Smooth muscle cell of the umbilical artery (primary cell): ENCODE results near the gene CD7. TPM values are rescaled to one million over a fixed set of nuclear protein-coding genes. Genes with fewer than 3 reads are reported as not detected.

ENCODE experiments used
- total RNA-seq: library from RNA; depleted of rRNA; stranded (reverse); fragments of >200 nt; gene quantifications from 2 replicates; pipeline ENCODE4 v1.2.3, GENCODE V29; 2014

Gene CD7
- total RNA-seq, result 0.30 TPM in 1 of 2 replicates, not detected in the other

DNA sequence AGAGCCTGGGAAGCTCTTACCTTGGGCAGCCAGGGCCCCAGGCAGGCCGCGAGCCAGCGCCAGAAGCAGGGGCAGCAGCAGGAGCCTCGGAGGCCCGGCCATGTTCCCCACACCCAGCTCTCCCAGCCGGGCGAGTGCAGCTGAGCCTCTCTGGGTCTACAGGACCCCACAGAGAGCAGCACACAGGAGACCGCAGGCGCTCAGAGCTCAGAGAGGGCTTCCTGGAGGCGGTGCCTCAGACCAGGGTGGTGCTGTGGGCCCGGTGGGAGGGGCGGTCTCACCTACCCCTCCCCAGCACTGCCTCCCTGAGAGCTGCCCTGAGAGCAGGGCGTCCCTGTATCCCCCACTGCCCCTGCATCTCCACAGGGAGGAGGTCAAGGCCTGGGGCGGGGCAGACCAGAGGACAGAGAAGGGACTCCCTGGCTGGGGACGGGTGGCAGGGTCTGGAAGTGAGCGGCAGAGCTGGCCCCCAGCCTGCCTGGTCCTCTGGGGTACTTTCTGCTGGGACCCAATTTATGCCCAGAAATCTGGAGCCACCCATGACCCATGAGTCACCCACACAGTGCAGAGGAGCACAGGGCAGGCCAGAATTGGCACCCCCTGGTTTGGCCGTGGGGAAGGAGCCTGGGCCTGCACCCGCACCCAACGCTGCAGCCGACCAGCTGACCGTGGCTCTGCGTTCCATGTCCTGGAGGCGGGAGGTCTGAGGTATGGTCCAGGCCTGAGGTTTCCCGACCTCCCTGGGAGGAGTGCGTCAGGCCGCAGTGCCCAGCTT, at the start of gene CD7:
TSS of gene CD7 (minus strand) at position 215 of the 775 bp plus-strand sequence. CDS start at position 102, 113 bp downstream.

DNA sequence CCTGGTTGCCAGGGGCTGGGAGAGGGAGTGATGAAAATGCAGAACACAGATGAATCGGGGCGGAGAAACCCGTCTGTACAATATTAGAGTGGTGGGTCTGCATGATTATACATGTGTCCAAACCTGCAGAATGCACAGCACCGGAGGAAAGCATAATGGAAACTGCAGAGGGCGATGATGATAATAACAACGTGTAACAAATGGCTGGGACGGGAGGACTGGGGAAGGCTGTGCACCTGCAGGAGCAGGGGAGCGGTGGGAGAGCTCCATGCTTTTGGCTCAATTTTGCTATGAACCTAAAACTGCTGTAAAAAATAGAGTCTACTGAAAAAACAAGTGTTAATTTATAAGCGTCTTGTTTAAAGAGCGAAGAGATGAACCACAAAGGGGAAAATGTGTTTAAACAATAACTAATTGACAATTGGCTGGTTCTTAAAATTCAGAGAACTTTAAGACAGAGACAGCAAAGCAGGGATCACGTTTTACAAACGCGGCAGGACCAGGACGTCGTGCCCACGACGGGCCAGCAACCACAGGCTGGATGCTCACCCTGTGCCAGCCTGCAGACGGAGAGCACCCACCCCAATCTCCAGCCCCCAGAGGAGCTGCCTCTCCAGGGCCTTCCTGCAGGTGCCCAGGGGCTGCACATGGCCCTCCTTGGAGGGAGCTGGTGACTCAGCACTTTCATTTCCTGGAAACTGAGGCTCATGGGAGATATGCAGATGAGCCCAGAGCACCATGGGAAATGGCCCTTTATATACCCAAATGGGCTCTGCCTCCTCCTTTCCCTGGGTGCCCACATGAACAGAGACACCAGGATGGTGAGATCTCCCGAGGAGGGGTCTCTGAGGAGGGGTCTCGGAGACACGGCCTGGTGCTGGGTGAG, 41.3 kb upstream of the CD7 start, which contains the start of gene TEX19:
TSS of gene TEX19 (plus strand) at position 783 of the 886 bp plus-strand sequence. CDS start 2,904 bp downstream, outside the sequence.

DNA sequence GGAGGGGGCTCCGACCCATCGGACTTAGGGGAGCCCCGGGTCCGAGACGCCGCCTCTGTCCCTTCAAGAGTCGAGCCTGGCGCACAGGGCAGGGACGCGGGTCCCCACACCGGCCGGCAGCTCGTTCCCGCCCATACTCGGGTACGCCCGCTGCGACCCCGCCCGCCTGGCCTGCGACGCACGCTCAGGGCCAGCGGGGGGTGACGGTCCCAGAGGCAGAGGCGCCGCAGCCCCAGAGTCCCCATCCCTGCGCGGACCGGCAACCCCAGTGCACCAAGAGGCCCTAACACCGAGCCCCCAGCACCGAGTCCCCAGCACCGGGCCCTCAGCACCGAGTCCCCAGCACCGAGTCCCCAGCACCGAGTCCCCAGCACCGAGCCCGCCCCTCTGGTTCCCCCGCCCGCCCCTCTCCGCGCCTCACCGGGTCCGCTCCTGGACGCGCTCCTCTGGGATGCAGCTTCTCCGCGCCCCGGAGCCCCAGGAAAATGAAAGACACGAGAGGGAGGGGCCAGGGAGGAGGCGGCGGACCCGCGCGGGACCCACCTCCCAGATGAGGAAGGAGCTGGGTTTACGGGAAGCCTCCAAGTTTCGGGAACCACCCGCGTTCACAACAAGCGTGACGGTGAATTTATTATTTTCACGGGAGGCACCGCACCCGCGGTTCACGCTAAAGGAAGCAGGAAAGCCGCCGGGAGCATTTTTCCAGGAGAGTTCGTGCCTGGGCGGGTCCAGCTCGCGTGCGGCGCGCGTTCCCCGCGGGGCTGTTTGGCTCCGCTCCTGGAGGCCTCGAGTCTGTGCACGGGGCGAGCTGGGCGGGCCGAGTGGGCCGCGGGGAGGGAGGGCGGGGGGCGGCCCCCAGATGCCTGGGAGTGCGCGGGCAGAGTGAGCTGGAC, 16.1 kb upstream of the CD7 start, which contains the start of gene SECTM1:
TSS of gene SECTM1 (minus strand) at position 488 of the 893 bp plus-strand sequence. CDS start 6,526 bp downstream, outside the sequence.

DNA sequence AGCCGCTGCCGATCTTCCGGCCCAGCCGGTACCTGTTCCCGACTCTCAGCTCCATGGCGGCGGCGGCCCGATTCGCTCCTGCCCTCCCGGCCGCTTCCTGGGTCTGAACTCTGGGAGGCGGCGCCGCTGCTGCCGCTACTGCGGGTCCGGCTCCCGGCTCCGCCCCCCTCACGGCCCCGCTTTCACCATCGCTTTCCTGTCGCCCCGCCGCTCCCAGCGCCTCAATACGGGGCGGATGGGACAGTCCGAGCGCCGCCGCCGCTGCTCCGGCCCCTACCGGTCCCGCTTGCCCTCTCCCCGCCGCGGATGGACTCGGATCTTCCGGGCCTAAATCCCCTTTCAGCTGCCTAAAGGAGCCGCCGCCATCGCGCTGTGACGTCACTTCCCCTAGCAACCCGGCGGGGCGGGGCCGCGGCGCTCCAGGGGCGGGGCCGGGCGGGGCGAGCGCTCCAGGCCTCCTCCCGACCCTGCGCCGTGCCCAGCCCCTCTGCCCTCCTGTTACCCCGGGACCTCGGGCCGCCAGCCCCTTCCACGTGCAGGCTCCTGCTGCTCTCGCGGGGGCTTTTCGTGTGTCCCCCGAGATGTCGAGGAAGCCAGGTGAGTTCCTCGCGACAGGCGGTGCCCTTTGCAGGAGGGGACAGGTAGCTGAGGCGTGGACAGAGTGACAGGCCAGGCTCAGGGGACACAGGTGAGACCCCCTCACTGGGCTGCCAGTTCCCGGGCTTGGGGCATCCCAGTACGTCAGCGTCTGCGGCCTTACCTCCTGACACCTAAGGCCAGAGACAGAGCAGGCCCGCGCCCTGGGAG, 43.9 kb downstream of the CD7 start, which contains the start of gene CSNK1D:
TSS of gene CSNK1D (minus strand) at position 374 of the 807 bp plus-strand sequence. CDS start at position 55, 319 bp downstream.

Other genes with a start within 250 kb of the CD7 start
- gene FASN, start 219.4 kb downstream of the CD7 start, total RNA-seq, result 104 and 307 TPM in 2 replicates
- 20.8 and 27.4 TPM in 2 replicates for gene CCDC57, start 104.8 kb downstream of the CD7 start, total RNA-seq
- 359 and 382 TPM in 2 replicates for gene SLC16A3, start 88.6 kb downstream of the CD7 start, total RNA-seq
- 52.6 and 63.6 TPM in 2 replicates for gene CSNK1D, start 43.9 kb downstream of the CD7 start, total RNA-seq
- gene SECTM1, start 16.2 kb upstream of the CD7 start, total RNA-seq, result 1.2 TPM in 1 of 2 replicates, not detected in the other
- not detected in 2 replicates for gene TEX19, start 41.6 kb upstream of the CD7 start, total RNA-seq
- gene UTS2R, start 54.2 kb upstream of the CD7 start, total RNA-seq, result not detected in 2 replicates
- 7.8 and 8.9 TPM in 2 replicates for gene HEXD, start 100.7 kb upstream of the CD7 start, total RNA-seq
- 37.9 and 38.9 TPM in 2 replicates for gene OGFOD3, start 101.0 kb upstream of the CD7 start, total RNA-seq
- gene CYBC1, start 133.1 kb upstream of the CD7 start, total RNA-seq, result 55.5 and 72.6 TPM in 2 replicates
- 44.2 and 44.6 TPM in 2 replicates for gene NARF, start 141.1 kb upstream of the CD7 start, total RNA-seq
- 24.6 and 35.0 TPM in 2 replicates for gene FOXK2, start 202.1 kb upstream of the CD7 start, total RNA-seq